Measurements from ENCODE around the gene SLC25A12. TPM values are rescaled to one million over a fixed set of nuclear protein-coding genes. Genes with fewer than 3 reads are reported as not detected.

The SLC25A12 gene
- total RNA-seq, 1 donor from 2014 or later, result 9.7 TPM

DNA sequence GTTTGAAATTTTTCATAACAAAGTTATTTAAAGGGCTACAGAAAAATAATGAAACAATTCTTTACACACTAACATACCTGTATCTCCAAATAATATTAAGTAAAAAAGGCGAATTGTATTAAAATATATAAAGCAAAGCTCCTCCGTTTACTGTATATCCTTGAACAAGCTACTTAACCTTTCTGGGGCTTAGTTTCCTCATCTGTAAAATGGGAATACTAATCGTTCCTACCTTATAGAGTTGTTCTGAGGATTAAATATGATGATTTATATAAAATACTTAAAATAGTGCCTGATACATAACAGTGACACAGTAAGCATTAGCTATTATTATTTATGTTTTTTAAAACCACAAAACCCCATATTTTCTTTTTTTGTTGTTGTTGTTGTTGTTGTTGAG lies 13.3 kb downstream of the SLC25A12 start:
- DNase-seq (ENCODE audit: low spot score), result no peak
- Mint-ChIP-seq H3K27ac (ENCODE audit: unreplicated experiment) (no peak overlapping the region), H3K4me1 (ENCODE audit: unreplicated experiment) (no peaks in the 10 kb centered on the region), H3K4me3 (ENCODE audit: unreplicated experiment) (no peak overlapping the region), H3K36me3 (ENCODE audit: low read depth, unreplicated experiment) (no peaks in the 10 kb centered on the region), H3K27me3 (ENCODE audit: unreplicated experiment) (no peaks in the 10 kb centered on the region), H3K9me3 (ENCODE audit: unreplicated experiment) (no peaks in the 10 kb centered on the region)
- TF ChIP-seq, protein P1, sequence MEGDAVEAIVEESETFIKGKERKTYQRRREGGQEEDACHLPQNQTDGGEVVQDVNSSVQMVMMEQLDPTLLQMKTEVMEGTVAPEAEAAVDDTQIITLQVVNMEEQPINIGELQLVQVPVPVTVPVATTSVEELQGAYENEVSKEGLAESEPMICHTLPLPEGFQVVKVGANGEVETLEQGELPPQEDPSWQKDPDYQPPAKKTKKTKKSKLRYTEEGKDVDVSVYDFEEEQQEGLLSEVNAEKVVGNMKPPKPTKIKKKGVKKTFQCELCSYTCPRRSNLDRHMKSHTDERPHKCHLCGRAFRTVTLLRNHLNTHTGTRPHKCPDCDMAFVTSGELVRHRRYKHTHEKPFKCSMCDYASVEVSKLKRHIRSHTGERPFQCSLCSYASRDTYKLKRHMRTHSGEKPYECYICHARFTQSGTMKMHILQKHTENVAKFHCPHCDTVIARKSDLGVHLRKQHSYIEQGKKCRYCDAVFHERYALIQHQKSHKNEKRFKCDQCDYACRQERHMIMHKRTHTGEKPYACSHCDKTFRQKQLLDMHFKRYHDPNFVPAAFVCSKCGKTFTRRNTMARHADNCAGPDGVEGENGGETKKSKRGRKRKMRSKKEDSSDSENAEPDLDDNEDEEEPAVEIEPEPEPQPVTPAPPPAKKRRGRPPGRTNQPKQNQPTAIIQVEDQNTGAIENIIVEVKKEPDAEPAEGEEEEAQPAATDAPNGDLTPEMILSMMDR (IDR thresholded peaks at IDR 0.05; ENCODE audit: unreplicated experiment), result no peak

DNA sequence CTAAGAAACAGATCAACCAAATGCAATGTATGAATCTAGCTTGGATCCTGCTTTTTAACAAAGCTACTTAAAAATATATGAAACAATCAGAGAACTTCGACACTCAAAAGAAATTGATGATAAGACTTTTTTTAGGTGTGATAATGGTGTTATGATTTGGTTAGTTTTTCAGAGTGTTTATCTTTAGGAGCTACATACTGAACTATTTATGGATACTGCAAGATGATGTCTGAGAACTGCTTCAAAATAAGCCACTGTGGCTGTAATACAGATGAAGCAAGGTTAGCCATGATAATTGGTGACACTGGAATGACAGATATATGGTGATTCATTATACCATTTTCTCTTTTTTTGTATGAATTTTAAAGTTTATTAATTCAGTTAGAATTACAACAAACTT lies 14.2 kb downstream of the SLC25A12 start:
- Mint-ChIP-seq H3K4me1 (ENCODE audit: unreplicated experiment) (no peaks in the 10 kb centered on the region), H3K36me3 (ENCODE audit: low read depth, unreplicated experiment) (no peaks in the 10 kb centered on the region), H3K27ac (ENCODE audit: unreplicated experiment) (no peak overlapping the region), H3K9me3 (ENCODE audit: unreplicated experiment) (no peaks in the 10 kb centered on the region), H3K27me3 (ENCODE audit: unreplicated experiment) (no peaks in the 10 kb centered on the region), H3K4me3 (ENCODE audit: unreplicated experiment) (no peak overlapping the region)
- TF ChIP-seq, protein P1 (IDR thresholded peaks at IDR 0.05; ENCODE audit: unreplicated experiment), result no peak
- DNase-seq (ENCODE audit: low spot score), result no peak

DNA sequence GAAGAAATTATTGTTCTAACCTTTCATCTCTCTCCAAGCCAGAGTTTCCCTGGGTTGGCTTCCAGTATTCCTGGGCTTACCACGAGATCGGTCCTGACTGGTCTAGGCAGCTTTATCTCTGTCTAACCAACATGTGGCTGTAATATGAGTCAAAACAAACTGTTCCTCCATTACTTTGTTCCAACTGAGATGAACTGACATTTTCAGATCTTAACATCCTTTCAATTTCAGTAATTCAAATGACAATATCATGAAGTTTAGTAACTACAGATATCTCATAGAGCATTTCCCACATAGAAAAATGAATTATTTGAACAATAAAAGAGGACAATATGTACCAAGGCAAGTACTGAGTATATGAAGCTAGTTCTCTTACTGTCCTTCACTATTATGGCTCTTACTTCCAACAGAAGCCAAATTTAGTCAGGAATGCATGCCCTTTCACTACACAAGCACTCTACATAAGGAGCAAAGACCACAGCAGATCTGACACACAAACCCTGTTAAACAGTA lies 15.5 kb downstream of the SLC25A12 start:
- no peak for DNase-seq (ENCODE audit: low spot score)
- TF ChIP-seq, protein P1 (IDR thresholded peaks at IDR 0.05; ENCODE audit: unreplicated experiment), result no peak
- Mint-ChIP-seq H3K4me1 (ENCODE audit: unreplicated experiment) (no peaks in the 10 kb centered on the region), H3K27ac (ENCODE audit: unreplicated experiment) (no peak overlapping the region), H3K9me3 (ENCODE audit: unreplicated experiment) (no peaks in the 10 kb centered on the region), H3K4me3 (ENCODE audit: unreplicated experiment) (no peak overlapping the region), H3K27me3 (ENCODE audit: unreplicated experiment) (no peaks in the 10 kb centered on the region), H3K36me3 (ENCODE audit: low read depth, unreplicated experiment) (no peaks in the 10 kb centered on the region)

DNA sequence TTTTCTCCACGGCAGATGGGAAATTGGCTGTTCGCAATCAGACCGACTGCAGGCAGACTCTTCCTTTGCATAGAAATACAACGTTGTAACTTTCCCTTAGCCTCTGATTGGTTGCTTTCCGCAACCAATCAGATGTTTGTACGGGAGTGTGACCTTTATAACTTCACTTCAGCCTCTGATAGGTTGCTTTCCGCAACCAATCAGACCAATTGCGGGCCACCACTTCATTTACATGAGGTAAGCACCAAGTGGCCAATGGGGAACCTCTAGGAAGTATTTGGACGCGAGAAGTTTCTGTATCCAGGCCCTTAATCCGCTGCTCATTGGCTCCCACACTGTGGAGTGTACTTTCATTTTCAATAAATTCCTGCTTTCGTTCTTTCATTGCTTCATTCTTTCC lies 19.1 kb downstream of the SLC25A12 start:
- H3K4me3 Mint-ChIP-seq (ENCODE audit: unreplicated experiment), result no peak overlapping the region
- H3K9me3 Mint-ChIP-seq (ENCODE audit: unreplicated experiment), result no peaks in the 10 kb centered on the region
- no peaks in the 10 kb centered on the region for H3K4me1 Mint-ChIP-seq (ENCODE audit: unreplicated experiment)
- TF ChIP-seq, protein P1 (IDR thresholded peaks at IDR 0.05; ENCODE audit: unreplicated experiment), result no peak
- H3K27ac Mint-ChIP-seq (ENCODE audit: unreplicated experiment), result no peak overlapping the region
- H3K27me3 Mint-ChIP-seq (ENCODE audit: unreplicated experiment), result no peaks in the 10 kb centered on the region
- DNase-seq (ENCODE audit: low spot score), result no peak
- no peaks in the 10 kb centered on the region for H3K36me3 Mint-ChIP-seq (ENCODE audit: low read depth, unreplicated experiment)

DNA sequence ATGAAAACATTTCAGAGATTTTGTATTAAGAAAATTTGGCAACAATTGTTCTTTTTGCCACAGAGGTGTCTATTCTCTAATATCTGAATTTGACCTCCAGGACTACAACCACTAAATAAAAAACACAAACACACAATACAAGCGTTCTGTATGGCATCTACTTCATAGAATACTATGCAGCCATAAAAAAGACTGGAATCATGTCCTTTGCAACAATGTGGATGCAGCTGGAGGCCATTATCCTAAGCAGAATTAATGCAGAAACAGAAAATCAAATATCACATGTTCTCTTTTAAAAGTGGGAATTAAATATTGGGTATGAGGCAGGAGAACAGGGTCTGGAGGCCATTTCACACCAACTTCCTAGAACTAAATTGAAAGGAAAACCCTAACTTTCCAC lies 19.5 kb downstream of the SLC25A12 start:
- H3K4me3 Mint-ChIP-seq (ENCODE audit: unreplicated experiment), result no peak overlapping the region
- H3K36me3 Mint-ChIP-seq (ENCODE audit: low read depth, unreplicated experiment), result no peaks in the 10 kb centered on the region
- no peak overlapping the region for H3K27ac Mint-ChIP-seq (ENCODE audit: unreplicated experiment)
- TF ChIP-seq, protein P1 (IDR thresholded peaks at IDR 0.05; ENCODE audit: unreplicated experiment), result no peak
- H3K9me3 Mint-ChIP-seq (ENCODE audit: unreplicated experiment), result no peaks in the 10 kb centered on the region
- DNase-seq (ENCODE audit: low spot score), result no peak
- no peaks in the 10 kb centered on the region for H3K27me3 Mint-ChIP-seq (ENCODE audit: unreplicated experiment)
- H3K4me1 Mint-ChIP-seq (ENCODE audit: unreplicated experiment), result no peaks in the 10 kb centered on the region
